ENCODE results near the gene LRRC55. TPM values are rescaled to one million over a fixed set of nuclear protein-coding genes. Genes with fewer than 3 reads are reported as not detected.

LRRC55 gene
- total and polyA plus RNA-seq, 2 donors (not counting 3 experiments of a cell fraction or from before 2014, with no cell fraction given): not detected

- Histone ChIP-seq H3K9me1 (replicated peaks; ENCODE audit: control insufficient read depth, extremely low read depth, insufficient read depth, low read length) (no peaks in the 10 kb centered on the region), H3K4me3 (replicated peaks in 1 of 3; ENCODE audit: insufficient read depth in 1 of 3, low read depth in 1 of 3, low read length in 3 of 3) (no peak overlapping the region), H3K79me2 (ENCODE audit: control insufficient read depth, insufficient read depth, low read length) (no peaks in the 10 kb centered on the region), H3K4me2 (ENCODE audit: insufficient read depth, low read length) (no peak overlapping the region), H2AFZ (ENCODE audit: low read depth, low read length) (no peak overlapping the region), H3K27ac (ENCODE audit: insufficient read depth, low read depth, low read length) (no peak overlapping the region), H3K9me3 (replicated peaks; ENCODE audit: control insufficient read depth, insufficient read depth, low read length) (no peaks in the 10 kb centered on the region), H3K27me3 (ENCODE audit: control insufficient read depth in 2 of 2, insufficient read depth in 2 of 2, low read length in 2 of 2) (peaks cover 53 to 57% of the 10 kb centered on the region in 2 experiments), H3K4me1 (ENCODE audit: control insufficient read depth, extremely low read depth, insufficient read depth, low read length) (no peaks in the 10 kb centered on the region), H4K20me1 (replicated peaks; ENCODE audit: control insufficient read depth, extremely low read depth, insufficient read depth, low read length) (no peaks in the 10 kb centered on the region), H3K36me3 (ENCODE audit: control insufficient read depth in 2 of 2, extremely low read depth in 1 of 2, insufficient read depth in 2 of 2, low read length in 2 of 2) (no peaks in the 10 kb centered on the region), H3K9ac (replicated peaks; ENCODE audit: extremely low read depth, insufficient read depth, low read length) (no peak overlapping the region)
- dilution Hi-C loops (cut with MboI; ENCODE audit: extremely low pct_ligation_motif_present, low sequenced_read_pairs) (no loop called here), intact Hi-C loops (cut with micrococcal nuclease) (no loop called here)
- TF ChIP-seq MAX (IDR thresholded peaks at IDR 0.05; ENCODE audit: insufficient read depth, insufficient read length) (no peak), EZH2 (IDR thresholded peaks at IDR 0.05; ENCODE audit: borderline replicate concordance, low read depth, low read length, severe bottlenecking) (peak; percentile 28)
- no peak for FAIRE-seq
- DNase-seq (ENCODE audit: low read depth, low spot score): no peak
- no TSS peak for BruUV-seq (replicated peaks)
- POLR2A ChIA-PET: no interaction called here
- CTCF ChIA-PET: interaction anchor here (1.0 to 1.5 kb wide), 2 partner anchors 13 to 23 kb away, joined by 3 to 19 read pairs; no protein-coding TSS in a partner anchor
These were observed 54.3 kb downstream of the LRRC55 start for GRCh38 chr11:57235761-57236703.

- Histone ChIP-seq H3K79me2 (ENCODE audit: control insufficient read depth, insufficient read depth, low read length) (no peaks in the 10 kb centered on the region), H4K20me1 (replicated peaks; ENCODE audit: control insufficient read depth, extremely low read depth, insufficient read depth, low read length) (no peaks in the 10 kb centered on the region), H2AFZ (ENCODE audit: low read depth, low read length) (no peak within 1 kb of the TSS), H3K27me3 (ENCODE audit: control insufficient read depth in 2 of 2, insufficient read depth in 2 of 2, low read length in 2 of 2) (peaks cover 47 to 53% of the 10 kb centered on the region in 2 experiments), H3K36me3 (ENCODE audit: control insufficient read depth in 2 of 2, extremely low read depth in 1 of 2, insufficient read depth in 2 of 2, low read length in 2 of 2) (no peaks in the 10 kb centered on the region), H3K9me1 (replicated peaks; ENCODE audit: control insufficient read depth, extremely low read depth, insufficient read depth, low read length) (no peaks in the 10 kb centered on the region), H3K9me3 (replicated peaks; ENCODE audit: control insufficient read depth, insufficient read depth, low read length) (no peaks in the 10 kb centered on the region), H3K4me1 (ENCODE audit: control insufficient read depth, extremely low read depth, insufficient read depth, low read length) (no peaks in the 10 kb centered on the region), H3K27ac (ENCODE audit: insufficient read depth, low read depth, low read length) (no peak within 1 kb of the TSS), H3K4me3 (replicated peaks in 1 of 3; ENCODE audit: insufficient read depth in 1 of 3, low read depth in 1 of 3, low read length in 3 of 3) (no peak within 1 kb of the TSS), H3K9ac (replicated peaks; ENCODE audit: extremely low read depth, insufficient read depth, low read length) (no peak within 1 kb of the TSS), H3K4me2 (ENCODE audit: insufficient read depth, low read length) (no peak within 1 kb of the TSS)
- ChIA-PET CTCF (interaction anchor here (1.0 to 1.5 kb wide), 2 partner anchors 12 to 24 kb away, joined by 3 to 19 read pairs; no protein-coding TSS in a partner anchor), POLR2A (no interaction called here)
- dilution Hi-C loops (cut with MboI; ENCODE audit: extremely low pct_ligation_motif_present, low sequenced_read_pairs) (no loop called here), intact Hi-C loops (cut with micrococcal nuclease) (no loop called here)
- no peak for DNase-seq (ENCODE audit: low read depth, low spot score)
- BruUV-seq (replicated peaks): no TSS peak
- TF ChIP-seq EZH2 (IDR thresholded peaks at IDR 0.05; ENCODE audit: borderline replicate concordance, low read depth, low read length, severe bottlenecking): no peak
- no peak for TF ChIP-seq POLR2AphosphoS5 (IDR thresholded peaks at IDR 0.05; ENCODE audit: insufficient read depth, low read depth, low read length)
- no peak for TF ChIP-seq CTCF (IDR thresholded peaks at IDR 0.05; ENCODE audit: extremely low read depth in 1 of 2, insufficient read depth in 1 of 2, low read depth in 1 of 2, low read length in 2 of 2)
- TF ChIP-seq GATA2 (IDR thresholded peaks at IDR 0.05; ENCODE audit: insufficient read depth, insufficient read length, low read depth, low read length): no peak
- TF ChIP-seq MYC (IDR thresholded peaks at IDR 0.05; ENCODE audit: low read depth, low read length): no peak
- TF ChIP-seq JUN (IDR thresholded peaks at IDR 0.05; ENCODE audit: borderline replicate concordance, insufficient read depth, insufficient read length, low read depth): no peak
- TF ChIP-seq FOS (IDR thresholded peaks at IDR 0.05; ENCODE audit: borderline replicate concordance, insufficient read depth, low read length): no peak
- TF ChIP-seq POLR2A (IDR thresholded peaks at IDR 0.05; ENCODE audit: low read depth, low read length): no peak
- no peak for TF ChIP-seq MAX (IDR thresholded peaks at IDR 0.05; ENCODE audit: insufficient read depth, insufficient read length)
- FAIRE-seq: no peak
These were observed 55.5 kb downstream of the LRRC55 start, which contains the start of gene APLNR for GRCh38 chr11:57237204-57237681. APLNR (minus strand) TSS chr11:57237250; CDS start chr11:57237004, 246 bp downstream.

Measured in endothelial cell of umbilical vein (primary cell).